ENCODE measurements around the gene PDIA6. TPM values are rescaled to one million over a fixed set of nuclear protein-coding genes. Genes with fewer than 3 reads are reported as not detected.

PDIA6 gene
- total RNA-seq, 4 donors from 2014 or later: 86.9 to 146 (median 114) TPM

GRCh38 chr2:10753876-10754275, 58.7 kb downstream of the PDIA6 start:
- TF ChIP-seq CTCF (IDR thresholded peaks at IDR 0.05): no peak
- DNase-seq (ENCODE audit: low spot score): no peak
- no peak for ATAC-seq (ENCODE audit: low FRiP score)

DNA sequence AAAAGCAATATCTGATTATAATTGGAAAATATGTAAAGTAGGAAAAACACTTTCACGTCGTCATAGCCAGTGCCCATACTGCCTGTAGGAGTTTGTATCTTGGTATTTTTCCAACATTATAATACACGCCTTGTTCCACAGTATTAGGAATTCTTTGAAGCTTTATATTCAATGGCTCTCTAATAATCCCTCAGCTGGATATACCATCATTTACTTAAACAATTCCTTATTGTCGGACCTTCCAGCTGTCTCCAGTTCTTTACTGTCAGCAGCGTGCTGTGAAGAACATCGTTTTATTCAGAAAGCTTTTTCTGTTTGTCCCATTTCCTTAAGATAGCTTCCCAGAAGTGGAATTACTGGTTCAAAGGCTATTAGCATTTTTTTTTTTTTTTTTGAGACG, 59.4 kb downstream of the PDIA6 start:
- DNase-seq (ENCODE audit: low spot score): no peak
- no peak for TF ChIP-seq CTCF (IDR thresholded peaks at IDR 0.05)
- ATAC-seq (ENCODE audit: low FRiP score): no peak

DNA sequence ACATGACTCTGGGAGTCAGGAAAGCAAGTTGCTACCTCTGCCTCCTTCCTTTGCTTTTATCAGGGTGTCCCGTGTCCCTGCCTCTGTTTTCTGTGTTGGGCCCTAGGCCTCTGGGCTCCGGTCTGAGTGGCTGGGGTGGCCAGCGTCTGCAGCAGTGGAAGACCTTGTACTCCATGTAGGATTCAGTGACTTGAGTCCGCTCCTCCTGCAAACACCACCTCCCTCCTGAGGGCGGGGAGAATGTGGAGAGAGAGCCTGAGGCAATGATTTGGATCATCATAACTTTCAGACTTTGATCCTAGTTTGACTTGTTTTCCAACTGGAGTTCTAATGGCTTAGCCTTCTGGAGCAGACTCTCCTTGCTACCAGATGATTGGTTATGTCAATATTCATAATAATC, 60.3 kb downstream of the PDIA6 start:
- ATAC-seq (ENCODE audit: low FRiP score) (no peak), DNase-seq (ENCODE audit: low spot score) (no peak)
- TF ChIP-seq CTCF (IDR thresholded peaks at IDR 0.05): no peak

- no peak for DNase-seq (ENCODE audit: low spot score)
- TF ChIP-seq CTCF (IDR thresholded peaks at IDR 0.05): no peak
- ATAC-seq (ENCODE audit: low FRiP score): no peak
Measured at GRCh38 chr2:10750610-10751009, 62.0 kb downstream of the PDIA6 start.

DNA sequence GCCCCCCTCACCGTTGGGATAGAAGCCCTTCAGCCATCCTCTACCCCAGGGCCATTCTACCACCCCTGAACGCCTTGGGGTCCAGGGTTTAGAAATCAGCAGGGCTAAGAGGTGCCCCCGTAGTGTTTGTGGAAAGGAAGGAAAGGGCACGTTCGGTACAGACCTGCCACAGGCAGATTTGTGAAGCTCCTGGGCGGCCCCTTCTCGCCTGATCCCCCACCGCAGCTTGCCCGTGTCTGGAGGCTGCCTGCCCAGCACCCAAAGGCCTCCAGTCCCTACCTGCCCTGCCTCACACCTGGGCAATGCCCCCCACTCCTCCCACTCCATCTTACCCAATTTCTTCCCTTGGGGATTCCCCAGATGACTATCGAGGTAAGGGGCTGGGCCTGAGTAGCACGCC, 69.9 kb downstream of the PDIA6 start:
- TF ChIP-seq CTCF (IDR thresholded peaks at IDR 0.05): no peak
- no peak for ATAC-seq (ENCODE audit: low FRiP score)
- DNase-seq (ENCODE audit: low spot score): no peak

GRCh38 chr2:10741139-10741538, 71.4 kb downstream of the PDIA6 start:
- TF ChIP-seq CTCF (IDR thresholded peaks at IDR 0.05): no peak
- DNase-seq (ENCODE audit: low spot score) (no peak), ATAC-seq (ENCODE audit: low FRiP score) (no peak)

DNA sequence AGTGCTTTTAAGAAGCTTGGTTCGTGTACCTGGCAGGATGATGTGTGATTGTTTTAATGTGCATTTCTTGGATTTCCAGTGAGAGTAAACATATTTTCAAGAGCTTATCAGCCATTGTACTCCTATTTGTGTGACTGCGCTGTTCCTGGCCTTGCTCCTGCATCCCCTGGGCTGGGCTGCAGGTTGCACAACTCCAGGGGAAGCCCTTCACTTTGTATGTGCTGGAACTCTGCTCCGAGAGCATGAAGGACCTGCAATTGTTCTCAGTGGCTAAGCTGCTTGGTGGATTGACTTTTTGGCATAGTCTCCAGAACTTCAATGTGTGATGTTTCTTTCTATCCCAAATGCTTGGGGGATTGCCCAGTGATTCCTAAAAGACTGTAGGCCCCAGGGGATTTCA, 72.4 kb downstream of the PDIA6 start:
- DNase-seq (ENCODE audit: low spot score) (no peak), ATAC-seq (ENCODE audit: low FRiP score) (no peak)
- TF ChIP-seq CTCF (IDR thresholded peaks at IDR 0.05): no peak
